Stimulated activated CD4-positive, alpha-beta T cell treated with anti-CD3 and anti-CD28 coated beads, Interleukin-1b, Interleukin-23, amount 100 ng/mL, for 1 hour (primary cell): ENCODE measurements around the gene GREM2.

Experiments
- DNase-seq, 2 donors: peaks; one replicate each; pipeline ENCODE4 v3.0.0-alpha.2; 2020; ENCODE audit warnings: low read depth in 2 of 2

GREM2 gene

GRCh38 chr1:240559781-240560180 is 52.2 kb downstream of the GREM2 start:
- DNase-seq: no peak

DNA sequence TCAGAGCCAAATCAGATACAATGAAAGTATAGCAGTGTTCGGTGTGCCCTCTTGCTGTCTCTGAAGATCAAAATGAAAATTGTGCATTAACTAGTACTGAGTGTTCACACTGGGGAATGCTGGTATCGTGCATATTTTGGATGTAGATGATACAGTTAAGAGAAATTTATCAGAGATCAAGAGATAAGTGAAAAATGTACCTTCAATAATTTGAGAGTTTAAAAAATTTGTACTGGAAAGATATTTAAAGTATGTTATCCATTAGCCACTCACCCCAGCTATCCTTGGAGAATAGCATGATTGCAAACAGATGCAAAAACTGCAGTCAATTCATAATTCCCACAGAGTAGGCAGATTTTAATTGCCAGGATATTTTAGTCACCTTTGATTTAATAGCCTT is 56.4 kb downstream of the GREM2 start:
- DNase-seq: no peak

- DNase-seq: no peak
Observed at GRCh38 chr1:240553351-240553750, 58.6 kb downstream of the GREM2 start.

DNA sequence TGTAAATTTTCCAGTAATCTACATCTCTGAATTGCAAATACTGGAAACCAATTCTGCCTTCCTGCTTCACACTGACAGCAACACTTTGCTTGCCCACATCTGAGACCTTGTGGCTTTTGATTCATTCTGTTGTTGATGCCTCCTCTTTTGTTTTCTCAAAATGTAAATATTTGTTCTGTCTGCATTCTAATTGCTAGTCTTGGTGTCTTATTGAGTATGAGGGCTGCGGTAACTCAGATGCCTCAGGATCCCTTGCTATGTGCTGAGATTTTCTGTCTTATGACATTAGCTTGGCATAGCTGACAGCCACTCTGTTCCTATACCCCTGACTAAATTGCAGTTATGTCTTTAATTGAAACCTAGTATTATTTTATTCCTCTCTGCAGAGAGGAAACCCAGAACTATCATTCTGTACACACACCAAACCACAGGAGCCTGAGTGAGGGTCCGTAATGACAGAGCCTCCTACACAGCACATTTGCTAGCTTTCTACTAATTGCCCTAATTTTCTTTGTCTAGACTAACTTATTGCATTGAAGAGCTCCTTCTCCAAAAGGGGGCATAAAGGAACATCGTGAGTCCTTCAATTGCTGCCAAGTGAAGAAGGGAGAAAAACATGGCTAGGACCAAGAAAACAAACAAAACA is 72.1 kb downstream of the GREM2 start:
- no peak for DNase-seq

DNA sequence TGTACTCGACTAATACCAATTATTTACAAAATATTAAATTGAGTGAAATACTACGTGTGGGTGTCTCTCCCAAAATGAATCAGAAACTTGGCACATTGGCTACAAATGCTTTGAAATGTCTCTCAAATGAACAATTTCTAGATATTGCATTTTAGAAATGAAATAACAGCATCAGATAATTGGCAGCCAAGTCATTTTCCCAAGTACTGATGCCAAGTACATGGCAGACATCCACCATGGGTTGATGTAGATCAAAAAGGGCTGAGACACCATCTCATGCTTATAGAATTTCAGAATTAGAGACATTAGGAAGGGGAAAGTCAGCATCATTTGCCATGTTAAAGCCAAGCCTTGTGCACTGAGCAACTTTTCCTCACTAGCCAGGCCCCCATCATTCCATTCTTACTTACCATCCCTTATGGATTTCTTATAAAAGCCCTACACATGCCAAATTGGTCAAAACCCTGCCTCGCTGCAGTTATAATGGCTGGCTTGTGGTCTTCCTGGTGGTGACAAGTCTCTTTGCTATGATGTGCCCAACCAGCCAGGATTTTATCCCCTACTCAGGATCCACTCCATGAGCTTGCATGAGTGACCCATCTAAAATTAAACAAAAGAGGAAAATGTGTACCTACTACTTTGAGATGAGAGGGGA is 73.1 kb downstream of the GREM2 start:
- DNase-seq: no peak

GRCh38 chr1:240533154-240533780 is 78.7 kb downstream of the GREM2 start:
- DNase-seq: no peak

- no peak for DNase-seq
Observed at GRCh38 chr1:240528591-240528990, 83.4 kb downstream of the GREM2 start.

GRCh38 chr1:240527086-240527485 is 84.9 kb downstream of the GREM2 start:
- no peak for DNase-seq

DNA sequence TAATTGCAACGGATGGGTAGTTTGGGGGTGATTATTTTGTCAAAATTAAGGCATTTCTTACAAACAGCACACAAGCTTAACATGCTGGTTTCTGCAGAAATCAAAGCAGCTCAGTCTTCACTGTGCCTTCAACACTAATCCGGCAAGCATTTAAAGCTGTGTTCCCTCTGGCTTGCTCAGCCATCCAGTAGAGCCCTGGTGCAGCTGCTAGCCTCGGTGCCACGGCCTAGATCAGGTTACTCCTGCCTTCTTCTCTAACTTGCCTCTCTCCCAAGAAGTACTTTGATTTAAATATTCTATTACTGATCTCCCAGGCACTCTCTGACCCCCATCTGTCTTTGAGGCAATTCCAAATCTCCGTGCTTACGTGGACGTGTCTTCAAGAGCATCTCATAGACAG is 85.6 kb downstream of the GREM2 start:
- DNase-seq: no peak

DNA sequence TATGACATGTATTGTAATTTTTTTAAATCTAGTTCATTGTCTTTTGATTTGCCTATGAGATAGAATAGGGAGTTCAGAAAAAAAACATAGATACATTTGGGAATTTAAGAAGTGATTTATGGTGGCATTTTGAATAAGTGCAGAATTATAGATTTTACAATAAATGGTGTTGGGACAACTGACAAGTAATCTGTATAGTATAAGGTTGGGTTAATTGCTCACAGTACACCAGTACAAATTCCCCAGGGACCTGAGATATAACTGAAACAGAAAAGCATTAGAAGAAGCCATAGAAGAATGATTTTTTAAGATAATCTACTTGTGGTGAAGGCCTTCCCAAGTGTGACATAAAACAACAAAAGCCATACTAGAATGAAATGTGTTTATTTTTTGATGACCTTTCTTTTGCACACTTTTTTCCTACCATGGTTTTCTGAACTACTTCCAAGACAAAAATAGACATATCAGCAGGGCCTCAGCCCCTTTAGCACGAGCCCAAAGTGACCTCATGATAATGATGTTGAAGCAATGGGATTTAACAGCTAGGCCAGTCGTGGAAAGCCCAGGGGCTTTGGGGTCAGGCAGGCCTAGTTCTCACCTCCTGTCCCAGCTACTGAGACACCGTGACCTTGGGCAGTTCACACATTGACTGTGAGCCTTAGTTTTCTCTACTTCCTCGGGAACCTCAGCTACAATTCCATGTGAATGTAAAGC is 87.4 kb downstream of the GREM2 start:
- no peak for DNase-seq

DNA sequence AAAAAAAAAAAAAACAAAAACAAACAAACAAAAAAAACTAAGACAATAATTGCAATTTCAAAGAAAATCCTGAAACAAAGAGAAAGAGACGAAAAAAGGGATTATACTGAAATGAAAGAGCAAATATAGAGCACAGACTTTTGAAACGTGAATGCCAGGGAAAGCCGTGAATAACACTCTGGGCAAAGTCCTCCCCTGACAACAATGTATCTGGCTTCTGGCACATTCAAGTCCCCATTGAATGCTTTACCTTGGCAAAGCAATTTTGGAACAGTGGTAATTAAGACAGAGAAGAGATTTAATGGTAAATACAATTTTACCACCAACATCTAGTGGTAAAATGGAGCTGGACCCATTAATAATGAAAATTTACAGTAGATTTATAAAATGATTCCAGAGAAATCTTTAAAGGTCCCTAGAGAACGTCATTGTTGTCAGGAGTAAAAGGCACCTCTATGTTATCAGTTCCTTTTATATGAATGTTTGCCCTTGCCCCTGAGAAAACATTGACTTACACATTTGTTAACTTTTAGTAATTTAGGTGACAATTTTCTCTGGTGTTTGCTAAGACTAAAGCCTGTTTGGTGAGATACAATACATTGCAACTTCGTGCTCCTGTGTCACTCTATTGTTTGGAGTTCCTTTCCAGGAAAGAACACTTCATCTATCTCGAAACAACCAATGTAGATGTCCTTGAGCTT is 89.7 kb downstream of the GREM2 start:
- DNase-seq: no peak

- DNase-seq: no peak
Observed at GRCh38 chr1:240517891-240518290, 94.1 kb downstream of the GREM2 start.

DNA sequence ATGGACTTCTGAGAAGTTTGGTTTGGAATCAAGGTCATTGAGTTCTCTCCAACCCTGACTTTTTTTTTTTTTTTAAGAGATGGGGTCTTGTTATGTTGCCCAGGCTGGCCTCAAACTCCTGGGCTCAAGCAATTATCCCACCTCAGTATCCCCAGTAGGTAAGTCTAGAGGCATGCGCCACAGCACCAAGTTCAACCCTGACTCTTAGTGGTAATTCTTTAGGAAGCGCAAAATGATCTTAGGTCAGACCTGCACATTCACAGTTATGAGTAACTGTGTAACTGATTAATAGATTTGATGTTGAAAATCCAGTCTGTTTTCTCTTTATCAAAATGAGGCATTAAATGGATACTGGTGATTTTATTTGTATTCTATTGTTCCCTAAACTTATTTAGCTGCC is 95.9 kb downstream of the GREM2 start:
- no peak for DNase-seq

- no peak for DNase-seq
Observed at GRCh38 chr1:240515505-240515904, 96.5 kb downstream of the GREM2 start.

GRCh38 chr1:240511789-240512188 is 100.2 kb downstream of the GREM2 start:
- no peak for DNase-seq

DNA sequence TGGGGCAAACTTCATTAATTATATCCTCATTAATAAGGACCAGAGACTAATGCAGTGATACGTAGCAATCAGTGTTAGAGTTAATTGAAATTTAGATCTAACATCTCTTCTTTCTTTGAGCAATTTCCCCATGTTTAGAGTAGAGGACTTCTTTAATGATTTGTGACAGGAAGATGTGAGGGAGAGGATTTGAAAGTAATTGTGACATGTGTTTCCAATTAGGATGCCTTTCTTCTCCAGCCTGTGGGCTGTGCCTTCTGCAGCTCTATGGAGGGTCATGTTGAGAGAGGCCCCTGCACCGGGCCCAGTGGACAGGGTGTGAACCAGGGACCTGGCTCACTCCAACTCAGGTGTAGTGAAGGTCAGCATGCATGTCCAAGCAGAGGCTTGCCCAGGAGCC is 103.0 kb downstream of the GREM2 start:
- no peak for DNase-seq

DNA sequence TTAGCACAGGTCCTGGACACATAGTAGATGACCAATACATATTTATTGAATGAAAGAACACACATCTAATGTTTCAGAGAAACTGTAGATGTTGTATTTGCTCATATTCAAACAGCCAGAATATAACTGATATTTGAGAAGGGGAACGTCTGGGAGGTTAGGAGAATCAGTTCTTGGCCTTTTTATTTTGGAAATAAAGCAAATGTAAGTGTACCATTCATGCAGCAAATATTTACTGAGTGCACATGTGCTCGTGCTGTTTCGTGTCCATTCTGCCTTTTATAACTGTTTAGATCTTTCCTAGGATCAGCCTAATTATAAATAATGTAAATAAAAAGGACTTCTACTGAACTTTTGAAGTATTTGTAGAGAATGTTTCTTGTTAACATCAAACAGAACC is 103.8 kb downstream of the GREM2 start:
- DNase-seq: no peak

DNA sequence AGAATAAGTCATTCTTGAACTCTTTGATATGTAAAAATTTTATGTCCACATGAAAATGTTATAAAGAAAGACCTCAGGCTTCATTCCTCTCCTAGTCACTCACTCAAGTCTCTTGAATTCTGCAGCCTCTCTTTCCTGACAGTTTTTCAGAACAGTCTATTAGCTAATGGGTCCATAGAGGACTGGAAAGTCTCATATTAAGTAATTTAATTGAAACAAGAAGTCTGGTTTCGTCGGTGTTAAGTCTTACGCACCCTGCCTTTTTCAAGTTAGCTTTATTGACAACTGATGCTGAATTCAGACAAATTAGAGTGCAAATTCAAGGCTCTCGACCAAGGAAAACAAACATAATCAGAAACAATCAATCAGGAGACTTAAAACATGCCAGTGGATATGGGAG is 105.8 kb downstream of the GREM2 start:
- DNase-seq: no peak

DNA sequence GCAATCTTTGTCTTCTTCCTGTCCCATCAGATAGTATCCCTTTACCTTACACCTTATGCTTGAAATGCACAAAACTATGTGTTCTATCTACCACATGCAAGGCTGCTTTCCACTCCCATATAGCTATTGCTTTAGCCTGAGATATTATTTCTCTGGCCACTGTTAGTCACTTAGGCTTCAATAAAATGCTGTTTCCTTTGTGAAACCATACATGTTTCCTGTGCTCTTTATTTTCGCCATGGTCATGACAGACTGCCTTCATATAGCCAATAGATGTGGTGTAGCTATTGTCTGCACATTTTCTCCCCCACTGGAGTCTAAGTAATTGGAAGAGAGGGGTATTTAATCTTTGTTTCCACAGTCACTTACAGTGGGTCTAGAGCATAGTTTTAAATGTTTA is 108.4 kb downstream of the GREM2 start:
- DNase-seq: no peak

DNA sequence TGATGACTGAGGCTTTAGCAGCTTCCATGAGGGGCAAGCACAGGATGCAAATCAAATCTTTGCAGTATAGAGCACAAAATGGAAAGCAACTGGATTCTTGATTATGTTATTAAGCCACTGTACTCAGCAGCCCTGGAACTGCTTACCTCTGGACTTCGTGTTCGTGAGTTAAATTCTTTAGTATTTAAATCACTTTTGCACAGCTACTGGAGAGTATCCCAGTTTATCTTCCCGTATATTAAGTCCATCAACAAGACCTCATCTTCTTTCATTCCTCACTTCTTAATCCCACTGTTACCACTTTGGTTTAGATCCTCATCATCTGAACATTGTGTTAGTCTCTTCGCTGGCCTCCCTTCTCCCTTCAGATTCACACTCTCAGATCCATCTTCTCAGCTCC is 108.9 kb downstream of the GREM2 start:
- DNase-seq: no peak

- no peak for DNase-seq
Observed at GRCh38 chr1:240501115-240501514, 110.8 kb downstream of the GREM2 start.

DNA sequence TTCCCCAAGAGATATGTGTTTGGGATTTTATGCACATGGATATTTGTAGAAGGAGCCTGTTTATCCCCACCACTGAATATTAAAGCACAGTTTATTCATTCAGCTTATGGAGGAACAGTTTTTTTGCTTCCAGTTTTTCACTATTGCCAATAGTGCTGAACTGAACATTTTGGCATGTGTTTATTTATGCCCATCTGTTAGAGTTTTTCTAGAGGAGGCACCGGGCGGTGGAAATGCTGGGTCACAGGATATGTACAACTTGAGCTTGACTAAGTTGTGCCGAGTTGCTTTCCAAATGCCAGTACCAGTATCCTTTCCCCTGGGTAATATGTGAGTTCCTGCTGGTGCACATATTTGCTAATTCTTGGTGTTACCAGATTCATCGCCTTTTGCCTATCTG is 111.3 kb downstream of the GREM2 start:
- no peak for DNase-seq
